Adipocyte (in vitro differentiated cells): ENCODE results near the gene TRIM44.

ENCODE experiments used
- DNase-seq: peaks from one replicate; pipeline ENCODE4 v3.0.0-alpha.2; 2015; ENCODE audit warnings: low read depth
- H3K27me3 ChIP-seq: replicated peaks from 2 replicates; pipeline ENCODE4 v1.7.0; 2013; ENCODE audit warnings: mild to moderate bottlenecking, low read length, moderate library complexity; ENCODE audit not compliant: control insufficient read depth, insufficient read depth
- H3K36me3 ChIP-seq: 2 replicates; pipeline ENCODE4 v1.7.0; 2013; ENCODE audit warnings: low read length, mild to moderate bottlenecking, moderate library complexity; ENCODE audit not compliant: control insufficient read depth, insufficient read depth, severe bottlenecking
- H3K4me1 ChIP-seq: 2 replicates; pipeline ENCODE4 v1.7.0; 2013; ENCODE audit warnings: mild to moderate bottlenecking, low read length, moderate library complexity; ENCODE audit not compliant: control insufficient read depth, insufficient read depth
- H3K4me3 ChIP-seq: 2 replicates; pipeline ENCODE4 v1.7.0; 2013; ENCODE audit warnings: mild to moderate bottlenecking, low read length, moderate library complexity
- H3K9ac ChIP-seq: 2 replicates; pipeline ENCODE4 v1.7.0; 2013; ENCODE audit warnings: mild to moderate bottlenecking, low read length, moderate library complexity
- H3K9me3 ChIP-seq: 2 replicates; pipeline ENCODE4 v1.7.0; 2013; ENCODE audit warnings: mild to moderate bottlenecking, low read length, moderate library complexity; ENCODE audit not compliant: control insufficient read depth

TRIM44 gene

GRCh38 chr11:35677904-35678303 is 15.3 kb downstream of the TRIM44 start:
- no peak for DNase-seq
- no peak overlapping the region for H3K4me3 ChIP-seq
- H3K36me3 ChIP-seq, result no peaks in the 10 kb centered on the region
- no peaks in the 10 kb centered on the region for H3K27me3 ChIP-seq
- H3K9me3 ChIP-seq, result no peaks in the 10 kb centered on the region
- no peak overlapping the region for H3K9ac ChIP-seq
- H3K4me1 ChIP-seq, result peaks cover 34% of the 10 kb centered on the region

GRCh38 chr11:35678471-35678870 is 15.9 kb downstream of the TRIM44 start:
- H3K9ac ChIP-seq, result no peak overlapping the region
- H3K9me3 ChIP-seq, result no peaks in the 10 kb centered on the region
- no peaks in the 10 kb centered on the region for H3K27me3 ChIP-seq
- no peak overlapping the region for H3K4me3 ChIP-seq
- DNase-seq, result no peak
- H3K36me3 ChIP-seq, result no peaks in the 10 kb centered on the region
- H3K4me1 ChIP-seq, result peaks cover 40% of the 10 kb centered on the region

GRCh38 chr11:35678975-35679374 is 16.4 kb downstream of the TRIM44 start:
- H3K9ac ChIP-seq, result no peak overlapping the region
- no peaks in the 10 kb centered on the region for H3K9me3 ChIP-seq
- H3K36me3 ChIP-seq, result no peaks in the 10 kb centered on the region
- H3K27me3 ChIP-seq, result no peaks in the 10 kb centered on the region
- DNase-seq, result no peak
- H3K4me3 ChIP-seq, result no peak overlapping the region
- H3K4me1 ChIP-seq, result peaks cover 45% of the 10 kb centered on the region

- H3K36me3 ChIP-seq, result no peaks in the 10 kb centered on the region
- H3K4me3 ChIP-seq, result no peak overlapping the region
- no peaks in the 10 kb centered on the region for H3K27me3 ChIP-seq
- no peak for DNase-seq
- no peaks in the 10 kb centered on the region for H3K9me3 ChIP-seq
- H3K4me1 ChIP-seq, result peaks cover 46% of the 10 kb centered on the region
- no peak overlapping the region for H3K9ac ChIP-seq
Measured at GRCh38 chr11:35680506-35680905, 17.9 kb downstream of the TRIM44 start.

- H3K9ac ChIP-seq, result no peak overlapping the region
- no peaks in the 10 kb centered on the region for H3K27me3 ChIP-seq
- H3K4me3 ChIP-seq, result no peak overlapping the region
- H3K36me3 ChIP-seq, result peaks cover 6% of the 10 kb centered on the region
- peaks cover 40% of the 10 kb centered on the region for H3K4me1 ChIP-seq
- DNase-seq, result no peak
- no peaks in the 10 kb centered on the region for H3K9me3 ChIP-seq
Measured at GRCh38 chr11:35681163-35681767, 18.7 kb downstream of the TRIM44 start.

GRCh38 chr11:35682230-35683173 is 19.9 kb downstream of the TRIM44 start:
- Histone ChIP-seq H3K4me3 (peak overlapping the region; percentile 50), H3K27me3 (no peaks in the 10 kb centered on the region), H3K9me3 (no peaks in the 10 kb centered on the region), H3K4me1 (peaks cover 32% of the 10 kb centered on the region), H3K9ac (no peak overlapping the region), H3K36me3 (peaks cover 18% of the 10 kb centered on the region)
- DNase-seq, result no peak

GRCh38 chr11:35683728-35684339 is 21.3 kb downstream of the TRIM44 start:
- Histone ChIP-seq H3K9ac (no peak overlapping the region), H3K27me3 (no peaks in the 10 kb centered on the region), H3K4me3 (no peak overlapping the region), H3K4me1 (peaks cover 26% of the 10 kb centered on the region), H3K9me3 (no peaks in the 10 kb centered on the region), H3K36me3 (peaks cover 21% of the 10 kb centered on the region)
- DNase-seq, result peak; percentile 49

GRCh38 chr11:35688023-35688422 is 25.4 kb downstream of the TRIM44 start:
- no peak overlapping the region for H3K4me3 ChIP-seq
- H3K36me3 ChIP-seq, result peaks cover 21% of the 10 kb centered on the region
- H3K27me3 ChIP-seq, result no peaks in the 10 kb centered on the region
- H3K9ac ChIP-seq, result no peak overlapping the region
- DNase-seq, result no peak
- H3K9me3 ChIP-seq, result no peaks in the 10 kb centered on the region
- peaks cover 26% of the 10 kb centered on the region for H3K4me1 ChIP-seq

GRCh38 chr11:35689081-35689996 is 26.8 kb downstream of the TRIM44 start:
- Histone ChIP-seq H3K4me1 (peaks cover 14% of the 10 kb centered on the region), H3K4me3 (no peak overlapping the region), H3K36me3 (peaks cover 21% of the 10 kb centered on the region), H3K9ac (no peak overlapping the region), H3K27me3 (no peaks in the 10 kb centered on the region), H3K9me3 (no peaks in the 10 kb centered on the region)
- DNase-seq, result peak; percentile 1

- no peak overlapping the region for H3K9ac ChIP-seq
- no peaks in the 10 kb centered on the region for H3K9me3 ChIP-seq
- H3K36me3 ChIP-seq, result no peaks in the 10 kb centered on the region
- DNase-seq, result no peak
- peaks cover 11% of the 10 kb centered on the region for H3K4me1 ChIP-seq
- H3K27me3 ChIP-seq, result no peaks in the 10 kb centered on the region
- H3K4me3 ChIP-seq, result no peak overlapping the region
Measured at GRCh38 chr11:35702126-35702525, 39.6 kb downstream of the TRIM44 start.
